ENCODE data around the gene PLXNB2. TPM values are rescaled to one million over a fixed set of nuclear protein-coding genes. Genes with fewer than 3 reads are reported as not detected.

PLXNB2 gene
- total and polyA plus RNA-seq, 8 donors: 89.3 to 216 (median 128) TPM

DNA sequence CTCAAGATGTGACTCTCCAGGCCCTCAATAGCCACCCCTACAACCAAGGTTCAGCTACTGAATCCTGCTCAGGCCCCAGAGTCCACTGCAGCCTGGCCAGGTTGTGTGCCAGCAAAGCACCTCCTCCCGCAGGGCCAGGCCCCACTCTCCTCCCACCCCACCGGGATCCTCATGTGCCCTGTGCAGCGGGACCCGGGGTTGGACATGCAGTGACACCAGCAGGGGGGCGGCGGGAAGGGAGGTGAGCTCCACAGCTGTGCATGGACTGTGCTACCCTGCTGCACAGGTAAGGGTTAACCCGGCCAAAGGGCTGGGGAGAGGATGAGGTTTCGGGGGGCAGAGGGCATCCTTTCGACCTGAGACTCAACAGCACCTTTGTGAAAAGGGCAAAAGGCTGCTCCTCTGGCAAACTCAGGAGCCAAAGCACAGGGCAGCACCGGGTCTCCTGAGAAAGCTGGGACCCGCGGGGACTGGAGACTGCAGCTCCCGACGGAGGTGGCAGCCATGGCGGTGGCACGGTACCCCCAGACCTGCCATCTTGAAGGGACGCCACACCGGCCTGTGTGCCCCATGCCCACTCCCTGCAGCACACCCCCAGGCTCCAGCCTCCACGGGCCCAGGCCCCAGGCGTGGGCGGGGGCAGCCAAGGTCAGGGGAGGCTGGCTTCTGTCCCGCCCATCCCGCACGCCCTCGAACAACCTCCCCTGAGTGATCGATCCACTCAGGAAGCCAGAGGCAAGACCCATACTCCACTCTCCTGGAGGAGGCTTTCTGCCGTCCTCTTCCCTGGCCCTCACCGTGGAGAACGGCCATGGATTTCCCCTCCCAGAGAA lies 10.6 kb downstream of the PLXNB2 start:
- H3K9me3 ChIP-seq: no peaks in the 10 kb centered on the region
- ATAC-seq (peak in 2 of 4 donors; percentile 3 to 12), DNase-seq (peak in 1 of 6 donors; percentile 53), FAIRE-seq (no peak)
- peaks cover 18 to 59% (median 23%) of the 10 kb centered on the region in 3 donors for H3K4me1 ChIP-seq
- TF ChIP-seq, protein P1, sequence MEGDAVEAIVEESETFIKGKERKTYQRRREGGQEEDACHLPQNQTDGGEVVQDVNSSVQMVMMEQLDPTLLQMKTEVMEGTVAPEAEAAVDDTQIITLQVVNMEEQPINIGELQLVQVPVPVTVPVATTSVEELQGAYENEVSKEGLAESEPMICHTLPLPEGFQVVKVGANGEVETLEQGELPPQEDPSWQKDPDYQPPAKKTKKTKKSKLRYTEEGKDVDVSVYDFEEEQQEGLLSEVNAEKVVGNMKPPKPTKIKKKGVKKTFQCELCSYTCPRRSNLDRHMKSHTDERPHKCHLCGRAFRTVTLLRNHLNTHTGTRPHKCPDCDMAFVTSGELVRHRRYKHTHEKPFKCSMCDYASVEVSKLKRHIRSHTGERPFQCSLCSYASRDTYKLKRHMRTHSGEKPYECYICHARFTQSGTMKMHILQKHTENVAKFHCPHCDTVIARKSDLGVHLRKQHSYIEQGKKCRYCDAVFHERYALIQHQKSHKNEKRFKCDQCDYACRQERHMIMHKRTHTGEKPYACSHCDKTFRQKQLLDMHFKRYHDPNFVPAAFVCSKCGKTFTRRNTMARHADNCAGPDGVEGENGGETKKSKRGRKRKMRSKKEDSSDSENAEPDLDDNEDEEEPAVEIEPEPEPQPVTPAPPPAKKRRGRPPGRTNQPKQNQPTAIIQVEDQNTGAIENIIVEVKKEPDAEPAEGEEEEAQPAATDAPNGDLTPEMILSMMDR (IDR thresholded peaks at IDR 0.05): no peak
- no peak overlapping the region for H3K4me3 ChIP-seq
- intact Hi-C loops (cut with DNase I): no loop called here
- peak overlapping the region; percentile 8 to 31 (median 28) for H3K27ac ChIP-seq
- whole genome bisulfite sequencing, 2 donors: 33 to 34% methylated on average over 25 to 29 of the region's 29 CpGs
- H3K27me3 ChIP-seq: no peaks in the 10 kb centered on the region
- H3K36me3 ChIP-seq: no peaks in the 10 kb centered on the region

DNA sequence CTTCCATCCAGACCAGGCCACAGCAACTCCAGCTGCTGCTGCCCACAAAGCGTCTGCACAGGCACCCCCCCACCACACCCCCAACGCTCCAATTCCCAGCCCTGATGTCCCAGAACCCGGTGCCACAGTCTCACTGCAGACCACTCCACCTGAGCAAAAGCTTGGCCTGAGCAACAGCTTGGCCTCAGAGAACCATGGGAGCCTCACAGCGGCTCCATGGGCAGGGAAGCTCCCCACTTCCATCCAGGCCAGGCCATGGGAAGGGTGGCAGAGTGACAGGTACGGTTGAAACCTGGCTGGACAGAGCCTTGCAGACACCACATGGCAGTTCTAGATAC lies 13.2 kb downstream of the PLXNB2 start:
- ATAC-seq (no peak), DNase-seq (no peak), FAIRE-seq (no peak)
- peaks cover 14 to 49% (median 18%) of the 10 kb centered on the region in 3 donors for H3K4me1 ChIP-seq
- WGBS, 2 donors: 55 to 60% methylated on average over 3 to 5 of the region's 5 CpGs
- no peak overlapping the region for H3K4me3 ChIP-seq
- peak overlapping the region; percentile 70 to 89 (median 80) for H3K27ac ChIP-seq
- intact Hi-C loops (cut with DNase I): no loop called here
- peaks cover 0 to 7% (median 5%) of the 10 kb centered on the region in 3 donors for H3K36me3 ChIP-seq
- H3K9me3 ChIP-seq: no peaks in the 10 kb centered on the region
- no peaks in the 10 kb centered on the region for H3K27me3 ChIP-seq
- TF ChIP-seq, protein P1 (IDR thresholded peaks at IDR 0.05): no peak

DNA sequence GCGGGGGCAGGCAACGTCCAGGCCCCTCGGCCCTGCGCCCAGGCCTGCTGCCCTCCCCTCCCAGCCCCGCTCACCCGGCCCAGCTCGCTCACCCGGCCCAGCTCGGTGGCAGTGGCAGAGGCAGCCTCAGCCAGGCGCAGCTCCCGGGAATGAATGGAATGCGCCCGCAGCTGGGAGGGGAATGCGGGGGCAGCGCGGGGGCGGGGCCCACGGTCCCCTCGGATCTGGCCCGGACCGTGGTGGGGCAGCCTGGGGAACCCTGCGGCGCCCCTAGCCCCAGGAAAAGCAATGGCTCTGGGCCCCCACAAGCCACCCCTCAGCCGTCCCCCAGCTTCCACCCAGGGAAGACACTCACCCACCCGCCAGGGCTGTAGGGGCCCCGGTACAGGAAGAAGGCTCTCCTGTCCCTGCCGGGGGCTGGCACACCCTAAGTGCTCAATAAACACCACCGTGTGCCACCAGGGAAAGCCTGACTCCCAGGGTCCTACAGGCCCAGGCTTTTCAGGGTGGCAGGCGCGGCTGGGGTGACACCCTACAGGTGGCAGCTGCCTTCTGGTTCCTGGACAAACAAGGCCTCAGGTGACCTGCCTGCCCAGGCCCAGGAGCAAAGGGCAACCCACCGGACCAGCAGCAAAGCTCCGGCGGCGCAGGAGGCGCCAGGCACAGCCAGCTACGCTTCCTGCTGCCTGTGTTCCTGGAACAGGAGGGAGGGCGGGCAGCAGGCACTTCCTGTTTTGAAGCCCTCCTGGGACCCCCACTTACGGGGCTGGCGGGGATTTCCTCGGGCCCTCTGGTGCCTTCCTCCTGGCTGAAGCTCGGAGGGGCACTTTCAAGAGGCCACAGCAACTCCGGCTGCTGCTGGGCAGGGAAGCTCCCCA lies 13.8 kb downstream of the PLXNB2 start:
- Histone ChIP-seq H3K4me1 (peaks cover 14 to 46% (median 18%) of the 10 kb centered on the region in 3 donors), H3K36me3 (peaks cover 0 to 13% (median 11%) of the 10 kb centered on the region in 3 donors), H3K9me3 (no peaks in the 10 kb centered on the region), H3K27me3 (no peaks in the 10 kb centered on the region), H3K27ac (peak overlapping the region; percentile 70 to 89 (median 80)), H3K4me3 (peak overlapping the region in 2 of 4 donors; percentile 11 to 18)
- FAIRE-seq: no peak
- TF ChIP-seq, protein P1 (IDR thresholded peaks at IDR 0.05): no peak
- intact Hi-C loops (cut with DNase I): no loop called here
- ATAC-seq: peak; percentile 65 to 79 (median 72)
- DNase-seq: peak in 5 of 6 donors; percentile 68 to 80 (median 71)
- WGBS, 2 donors: 20 to 40% methylated on average over 28 to 42 of the region's 42 CpGs

DNA sequence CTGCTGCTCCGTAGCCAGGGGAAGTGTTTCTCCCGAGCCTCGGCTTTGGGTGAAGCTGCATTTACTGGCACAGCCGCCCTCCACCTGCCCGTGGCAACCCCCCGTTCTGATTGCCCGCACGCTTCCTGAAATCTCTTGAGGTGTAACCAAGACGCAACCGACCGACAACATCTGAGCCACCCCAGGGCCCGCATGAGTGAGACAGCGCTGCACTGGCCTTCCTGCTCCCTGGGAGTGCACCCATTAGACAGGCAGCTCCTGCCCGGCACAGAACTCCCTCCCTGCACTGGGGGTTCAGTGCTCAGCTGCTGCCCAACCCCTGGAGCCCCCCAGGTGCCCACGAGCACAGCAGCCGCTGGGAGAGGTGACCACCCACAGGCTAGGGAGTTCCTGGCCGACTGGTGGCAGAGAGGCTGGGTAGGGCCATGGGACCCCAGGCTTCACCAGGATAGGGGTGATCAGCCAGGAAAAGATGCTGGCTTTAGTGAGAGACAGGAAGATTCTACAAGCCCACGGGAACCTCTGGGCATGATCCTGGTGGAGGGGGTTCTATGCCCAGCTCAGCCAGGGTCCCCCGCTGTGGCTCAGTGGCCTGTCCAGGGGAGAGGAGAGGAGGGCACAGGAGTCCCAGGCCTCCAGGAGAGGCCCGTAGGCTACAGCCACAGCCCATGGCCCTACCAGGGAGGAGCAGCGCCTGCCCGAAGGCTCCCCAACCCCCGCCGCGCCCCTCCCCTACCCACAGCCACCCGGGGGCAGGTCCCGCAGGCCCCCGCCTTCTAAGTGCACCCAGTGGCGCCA lies 14.6 kb downstream of the PLXNB2 start:
- peak overlapping the region in 2 of 4 donors; percentile 11 to 18 for H3K4me3 ChIP-seq
- peaks cover 0 to 21% (median 14%) of the 10 kb centered on the region in 3 donors for H3K36me3 ChIP-seq
- TF ChIP-seq, protein P1 (IDR thresholded peaks at IDR 0.05): no peak
- FAIRE-seq: no peak
- H3K4me1 ChIP-seq: peaks cover 14 to 41% (median 17%) of the 10 kb centered on the region in 3 donors
- H3K27me3 ChIP-seq: no peaks in the 10 kb centered on the region
- intact Hi-C loops (cut with DNase I): no loop called here
- no peak for DNase-seq
- peak in 2 of 4 donors; percentile 3 to 22 for ATAC-seq
- peak overlapping the region; percentile 70 to 89 (median 80) for H3K27ac ChIP-seq
- H3K9me3 ChIP-seq: no peaks in the 10 kb centered on the region
- WGBS, 2 donors: 60 to 65% methylated on average over 25 to 29 of the region's 29 CpGs
